Stimulated activated CD8-positive, alpha-beta memory T cell treated with anti-CD3 and anti-CD28 coated beads, Interleukin-4, amount 100 ng/mL, for 4 hours (primary cell): ENCODE results near the gene CRYZL1.
"Not testable (repeated sequence)": the region's sequence is repeated elsewhere in the genome, so short reads cannot be mapped to it uniquely, and the experiment has no call there.

Source experiments
- DNase-seq, 2 donors: peaks; one replicate each; pipeline ENCODE4 v3.0.0-alpha.2; 2020; ENCODE audit warnings: low read depth in 2 of 2, low spot score in 1 of 2

Gene CRYZL1

DNA sequence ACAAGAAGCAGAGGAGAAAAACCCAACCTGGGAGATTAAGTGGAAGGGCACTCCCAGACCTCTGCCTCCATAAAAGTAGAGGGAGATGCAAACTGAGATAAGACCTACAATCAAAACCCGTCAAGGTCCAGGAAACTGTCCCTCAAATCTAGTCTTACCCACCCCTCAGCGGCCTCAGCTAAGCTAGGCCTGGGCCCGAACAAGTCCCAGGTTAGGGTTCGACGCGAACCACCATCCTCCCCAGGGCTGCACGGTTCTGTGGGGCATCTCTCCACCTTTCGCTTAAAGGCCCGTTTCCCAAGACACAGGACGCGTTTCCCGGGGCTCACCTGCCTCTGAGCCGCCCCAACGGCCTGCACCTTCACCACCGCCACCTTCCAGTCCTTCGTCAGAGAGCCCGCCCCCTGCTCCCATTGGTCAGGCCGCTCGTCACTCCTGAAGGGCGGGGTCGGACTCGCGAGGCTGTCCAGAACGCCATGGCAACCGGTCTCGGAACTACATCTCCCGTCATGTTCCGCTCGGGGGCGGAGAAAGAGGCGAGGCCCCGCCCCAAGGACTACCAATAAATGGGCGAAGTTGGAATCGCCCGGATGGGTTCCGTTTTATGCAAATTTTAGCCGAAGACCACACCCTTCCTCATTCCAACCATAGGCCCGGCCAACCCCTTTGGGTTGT lies at the start of gene CRYZL1:
CRYZL1 (minus strand) TSS at position 390 of the 675 bp plus-strand sequence. CDS start 10,190 bp downstream, outside the sequence.
- DNase-seq, result peak; percentile 99 to 100

DNA sequence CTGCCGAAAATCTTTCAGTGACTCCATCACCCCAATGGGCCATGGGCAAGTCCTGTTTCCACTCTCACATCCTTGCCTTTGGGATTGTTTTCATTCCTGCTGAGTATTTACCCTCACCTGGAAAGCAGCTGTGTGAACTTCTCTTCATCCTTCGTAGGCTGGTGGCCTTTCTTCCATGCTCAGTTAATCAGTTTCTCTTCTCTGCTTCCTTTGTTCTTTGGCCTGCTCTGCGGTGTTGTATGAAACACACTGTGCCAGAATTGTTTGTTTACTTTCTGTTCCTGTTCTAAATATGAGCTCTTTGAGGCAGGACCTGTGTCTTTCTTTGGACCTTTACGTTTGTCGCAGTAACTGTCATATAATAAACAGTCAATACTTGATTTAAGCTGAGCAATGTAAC lies 49.3 kb upstream of the CRYZL1 start:
- no peak for DNase-seq

DNA sequence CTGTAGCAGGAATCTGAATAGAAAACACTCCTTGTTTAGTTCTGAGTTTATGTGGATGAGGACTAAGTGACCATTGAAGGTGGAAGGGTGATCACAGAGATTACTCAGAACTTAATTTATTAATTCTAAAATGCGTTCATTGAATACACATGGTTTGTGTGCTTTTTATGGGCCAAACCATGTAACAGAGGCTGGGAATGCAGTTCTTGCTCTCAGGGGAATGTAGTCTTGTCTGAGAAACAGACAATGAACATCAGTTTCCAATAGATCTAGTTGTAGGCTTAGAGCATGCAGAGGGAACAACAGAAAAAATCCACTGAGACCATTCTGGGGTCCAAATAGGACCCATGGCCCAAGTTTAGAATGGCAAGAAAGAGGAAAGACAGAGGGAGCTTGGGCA lies 46.8 kb upstream of the CRYZL1 start:
- no peak for DNase-seq

DNA sequence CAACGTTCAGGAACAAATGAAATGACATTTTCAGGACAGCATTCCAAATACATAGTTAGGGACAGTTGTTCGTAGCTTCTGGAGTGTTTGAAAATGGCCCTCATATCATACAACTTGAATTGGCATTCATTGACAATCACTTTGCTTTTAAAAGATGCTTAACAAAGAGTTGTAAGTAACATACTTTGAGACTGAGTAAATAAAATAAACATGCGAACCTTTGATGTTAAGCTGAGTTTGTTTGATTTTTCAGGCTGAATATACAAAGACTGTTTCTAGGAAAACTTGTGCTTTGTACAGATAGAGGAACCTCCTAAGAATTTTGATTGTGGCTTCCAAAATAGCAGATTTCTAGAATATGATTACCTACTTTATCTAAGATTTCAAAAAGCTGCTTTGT lies 46.1 kb upstream of the CRYZL1 start:
- no peak for DNase-seq

DNA sequence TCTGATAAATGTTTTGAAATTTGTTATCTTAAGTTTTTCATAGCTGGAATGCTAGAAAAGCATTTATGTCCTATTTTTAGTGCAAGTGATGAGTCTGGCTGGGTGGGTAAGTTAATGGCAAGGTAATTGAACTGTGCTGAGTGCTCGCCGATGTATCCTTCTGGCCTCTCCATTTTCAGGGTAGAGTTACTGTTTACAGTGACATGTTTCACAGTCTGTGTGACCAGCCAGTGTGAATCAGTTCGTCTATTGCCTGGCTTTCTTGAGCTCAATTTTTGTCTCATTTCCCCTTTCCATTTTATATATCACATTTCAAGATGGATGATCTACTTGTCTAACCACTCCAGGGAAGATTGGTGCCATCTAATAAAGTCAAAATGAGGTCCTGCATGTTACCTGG lies 44.8 kb upstream of the CRYZL1 start:
- no peak for DNase-seq

DNA sequence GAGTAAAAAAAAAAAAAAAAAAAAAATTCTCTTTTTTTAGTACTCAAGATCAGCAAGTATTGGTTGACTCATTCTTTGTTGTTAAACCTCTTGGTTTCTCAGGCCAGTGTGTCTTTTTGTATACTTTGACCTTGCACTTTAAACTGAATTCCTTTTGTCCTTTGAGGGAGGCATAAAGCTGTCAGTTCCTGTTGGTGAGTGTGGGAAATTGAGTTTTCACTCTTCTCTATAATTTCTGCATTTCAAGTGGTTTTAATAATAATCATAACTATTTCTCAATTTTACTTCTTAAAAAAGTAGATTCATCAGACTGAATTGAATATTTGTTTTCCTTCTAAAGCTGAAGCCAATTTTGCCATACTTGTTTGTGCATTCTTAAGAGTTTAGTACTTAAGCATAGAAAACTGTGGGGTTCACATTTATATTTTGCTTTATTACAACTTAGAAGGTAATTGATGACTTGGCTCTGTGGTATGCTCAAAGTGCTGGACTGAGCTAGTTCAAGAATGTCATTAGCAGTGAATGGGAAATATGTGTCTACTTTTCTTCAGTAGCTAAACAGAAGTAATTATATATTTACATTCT lies 44.2 kb upstream of the CRYZL1 start:
- DNase-seq, result no peak

DNA sequence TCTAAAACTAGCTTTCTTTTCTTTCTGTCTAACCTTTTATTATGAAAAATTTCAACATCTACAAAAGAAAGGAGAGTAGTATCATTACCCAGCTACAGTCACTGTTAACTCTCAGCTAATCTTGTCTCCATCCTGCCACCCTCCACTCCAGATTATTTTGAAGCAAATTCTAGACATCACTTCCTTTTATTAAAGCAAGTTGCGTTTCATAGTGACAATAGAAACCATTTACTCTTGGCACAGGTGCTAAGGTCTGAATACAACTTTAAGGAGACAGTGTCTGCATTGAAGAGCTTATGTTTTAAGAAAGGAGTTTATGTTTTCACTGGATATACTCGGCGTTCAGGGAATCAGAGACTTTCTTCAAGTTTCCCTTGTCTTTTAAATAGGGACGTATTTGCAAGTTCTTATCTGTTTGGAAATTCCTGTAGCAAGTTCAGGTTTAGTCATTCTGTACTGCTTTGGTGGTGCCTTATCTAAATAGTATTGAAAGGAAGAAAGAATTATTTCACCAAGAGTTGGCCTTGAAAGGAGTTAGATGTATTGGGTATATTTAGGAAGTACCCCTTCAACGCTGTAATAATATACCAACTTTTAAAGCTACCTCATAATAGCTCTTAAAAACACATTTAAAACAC lies 43.5 kb upstream of the CRYZL1 start:
- no peak for DNase-seq

DNA sequence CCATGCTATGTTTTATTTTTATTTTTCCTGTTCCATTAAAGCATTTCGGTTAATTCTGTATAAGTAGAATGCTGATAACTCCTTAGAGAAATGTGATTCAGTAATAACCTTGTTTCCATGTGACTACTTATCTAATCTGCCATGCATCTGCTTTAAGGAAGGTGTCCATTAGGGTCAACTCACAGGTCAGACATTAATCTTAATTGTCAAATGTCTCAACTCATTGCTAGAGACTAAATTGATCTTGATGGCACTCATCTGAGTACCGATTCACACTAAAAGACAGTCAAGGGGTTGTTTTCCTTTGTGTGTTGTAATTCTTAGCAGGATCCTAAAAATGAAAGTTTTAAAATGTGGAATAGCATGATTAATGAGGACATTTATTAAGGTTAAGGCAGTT lies 42.5 kb upstream of the CRYZL1 start:
- DNase-seq, result no peak

DNA sequence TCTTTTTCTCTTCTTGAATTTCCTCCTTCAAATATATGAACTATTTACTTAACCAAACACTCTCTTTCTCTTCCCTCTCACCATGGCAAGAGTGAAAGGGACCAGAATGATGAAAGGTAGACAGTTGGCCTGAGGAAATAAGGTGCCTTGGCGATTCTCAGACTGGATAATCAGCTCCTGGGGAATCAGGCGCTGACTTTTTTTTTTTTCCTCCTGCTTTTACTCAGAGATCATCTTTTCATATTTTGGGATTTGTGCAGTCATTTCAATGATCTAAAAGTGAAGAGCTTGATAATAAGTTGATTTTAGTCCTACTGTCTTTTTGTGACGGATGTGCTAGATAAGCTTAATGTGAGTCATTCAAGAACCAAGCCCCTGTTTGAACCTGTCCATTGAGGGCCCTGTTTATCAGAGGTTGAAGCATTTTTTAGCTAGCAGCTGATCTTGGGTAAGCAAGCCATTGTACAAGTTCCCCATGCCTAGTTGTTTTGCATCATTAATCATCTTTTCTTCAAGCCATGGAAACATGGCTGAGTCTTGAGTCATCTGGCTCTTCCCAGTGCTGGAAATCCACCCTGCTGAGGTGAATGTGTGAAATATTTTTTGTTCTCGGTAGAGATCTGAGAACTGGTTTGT lies 41.6 kb upstream of the CRYZL1 start:
- DNase-seq, result no peak

DNA sequence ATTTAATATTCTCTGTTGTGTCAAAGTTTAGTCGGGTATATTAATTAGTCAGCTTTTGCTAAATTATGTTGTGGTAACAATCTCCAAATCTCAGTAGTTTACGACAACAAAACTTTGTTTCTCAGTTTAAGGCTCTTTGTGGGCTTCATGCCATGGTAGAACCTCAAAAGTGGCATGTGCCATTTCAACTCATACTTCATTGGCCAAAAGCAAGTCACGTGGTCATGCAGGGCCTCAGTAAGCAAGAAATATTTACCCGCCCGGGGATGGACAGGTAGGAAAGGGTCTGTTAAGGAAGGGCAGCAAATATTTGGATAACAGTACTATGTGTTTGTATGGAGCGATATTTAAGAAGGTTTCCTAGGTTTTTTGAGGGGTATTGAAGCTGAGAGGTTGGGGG lies 39.3 kb upstream of the CRYZL1 start:
- no peak for DNase-seq

DNA sequence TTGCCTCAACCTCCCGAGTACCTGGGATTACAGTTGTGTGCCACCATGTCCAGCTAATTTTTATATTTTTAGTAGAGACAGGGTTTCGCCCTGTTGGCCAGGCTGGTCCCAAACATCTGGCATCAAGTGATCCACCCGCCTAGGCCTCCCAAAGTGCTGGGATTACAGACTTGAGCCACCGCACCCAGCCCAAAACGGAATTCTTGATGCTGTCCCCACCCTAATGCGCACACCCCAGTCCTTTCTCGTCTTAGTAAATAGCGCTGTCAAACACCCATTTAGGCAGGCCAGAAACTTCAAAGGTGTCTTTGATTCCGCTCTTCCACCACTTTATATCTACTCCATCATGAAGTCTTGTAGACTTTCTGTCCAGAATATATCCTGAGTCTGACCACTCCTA lies 35.9 kb upstream of the CRYZL1 start:
- DNase-seq, result no peak

DNA sequence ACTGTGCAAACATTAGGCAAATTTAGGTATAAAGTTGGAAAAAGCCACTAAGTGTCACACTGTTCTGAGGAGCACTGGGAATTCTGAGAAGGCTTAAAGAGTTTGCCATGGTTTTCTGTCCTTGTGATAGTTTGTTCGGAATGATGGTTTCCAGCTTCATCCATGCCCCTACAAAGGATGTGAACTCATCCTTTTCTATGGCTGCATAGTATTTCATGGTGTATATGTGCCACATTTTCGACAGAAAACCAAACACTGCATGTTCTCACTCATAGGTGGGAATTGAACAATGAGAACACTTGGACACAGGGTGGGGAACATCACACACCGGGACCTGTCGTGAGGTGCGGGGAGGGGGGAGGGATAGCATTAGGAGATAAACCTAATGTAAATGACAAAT lies 35.1 kb upstream of the CRYZL1 start:
- DNase-seq, result not testable (repeated sequence)

DNA sequence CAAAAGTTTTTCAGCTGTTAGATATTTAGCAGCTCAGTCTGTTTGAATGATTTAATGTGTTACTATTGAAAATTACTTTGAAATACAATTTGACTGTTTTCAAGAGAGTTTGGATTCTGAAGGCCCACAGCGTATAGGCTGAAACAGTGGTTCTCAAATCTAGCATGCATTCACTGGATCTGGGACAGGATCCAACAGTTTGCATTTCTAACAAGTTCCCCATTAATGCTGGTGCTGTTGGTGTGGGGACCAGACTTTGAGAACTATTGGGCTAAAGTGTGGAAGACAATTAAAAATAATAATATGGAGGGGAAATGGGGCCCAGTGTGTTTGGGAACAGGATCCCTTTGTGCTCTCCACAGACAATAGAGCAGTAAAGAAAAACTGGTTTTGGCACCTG lies 32.7 kb upstream of the CRYZL1 start:
- DNase-seq, result no peak

DNA sequence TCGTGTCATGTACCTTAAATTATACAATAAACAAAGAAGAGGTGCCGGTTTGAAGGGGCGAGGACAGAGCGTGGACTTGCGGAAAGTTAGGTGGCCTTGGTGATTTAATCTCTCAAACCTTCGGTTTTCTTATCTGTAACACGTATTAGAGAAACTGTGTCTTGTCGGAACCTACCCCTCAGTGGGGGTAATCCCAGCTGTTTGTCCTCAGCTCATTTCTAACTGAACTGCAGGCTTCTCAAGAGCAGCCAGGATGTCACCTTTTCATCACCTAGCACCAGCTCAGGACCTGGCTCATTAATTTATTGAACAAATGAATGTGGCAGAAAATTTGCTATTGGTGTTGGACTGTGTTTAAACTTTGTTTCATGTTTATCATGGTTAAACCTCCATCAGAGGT lies 31.9 kb upstream of the CRYZL1 start:
- DNase-seq, result no peak

DNA sequence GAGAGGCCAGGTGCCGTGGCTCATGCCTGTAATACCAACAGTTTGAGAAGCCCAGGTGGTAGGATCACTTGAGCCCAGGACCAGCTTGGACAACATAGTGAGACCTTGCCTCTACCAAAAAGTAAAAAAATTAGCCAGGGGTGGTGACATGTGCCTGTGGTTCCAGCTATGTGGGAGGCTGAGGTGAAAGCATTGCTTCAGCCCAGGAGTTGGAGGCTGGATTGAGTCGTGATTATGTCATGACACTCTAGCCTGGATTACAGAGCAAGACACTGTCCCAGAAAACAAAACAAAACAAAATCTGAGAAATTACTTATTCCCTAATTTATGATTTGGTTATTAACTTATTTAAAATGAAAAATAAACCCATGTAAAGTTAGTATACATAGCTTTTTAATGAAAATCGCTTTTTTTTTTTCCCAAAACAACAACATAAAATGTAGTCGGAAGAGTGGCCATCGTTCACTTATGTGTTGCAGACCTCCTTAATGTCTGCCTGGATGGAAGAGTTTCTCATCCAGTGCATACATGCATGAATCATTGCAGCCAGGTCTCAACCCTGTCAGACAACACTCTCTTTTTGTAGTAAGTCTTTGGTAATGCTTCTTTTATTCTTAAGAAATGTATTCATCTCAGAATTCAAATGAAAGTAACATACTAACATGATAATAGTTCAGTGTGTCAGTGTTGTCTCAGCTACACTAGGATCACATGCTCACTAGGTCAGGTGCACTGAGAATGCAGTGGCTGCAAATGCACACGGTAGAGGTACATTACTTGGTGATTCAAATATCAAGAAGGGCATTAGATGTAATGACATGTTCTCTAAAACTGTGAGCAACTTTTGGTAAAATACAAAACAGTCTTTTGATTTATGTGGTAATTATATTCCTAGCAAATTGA lies 28.8 kb upstream of the CRYZL1 start:
- DNase-seq, result no peak

DNA sequence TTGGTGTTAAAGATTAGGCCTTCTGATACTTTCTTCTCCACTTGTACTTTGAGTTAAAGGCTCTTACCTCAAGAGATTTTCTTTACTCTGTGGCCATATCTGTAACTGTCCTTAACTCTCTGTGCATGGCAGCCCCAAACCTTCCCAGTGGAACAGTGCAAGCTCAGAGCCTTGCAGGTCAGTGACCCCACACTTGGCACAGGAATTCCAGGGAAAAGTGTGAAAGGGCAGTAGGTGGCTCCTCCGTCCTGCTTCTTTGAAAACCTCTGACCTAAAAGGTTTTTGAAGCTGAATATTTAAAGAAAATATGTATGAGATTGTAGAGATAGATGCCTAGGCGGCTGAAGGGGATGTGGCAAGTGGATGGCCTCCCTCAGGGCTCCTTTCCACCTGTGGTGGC lies 27.1 kb upstream of the CRYZL1 start:
- no peak for DNase-seq

DNA sequence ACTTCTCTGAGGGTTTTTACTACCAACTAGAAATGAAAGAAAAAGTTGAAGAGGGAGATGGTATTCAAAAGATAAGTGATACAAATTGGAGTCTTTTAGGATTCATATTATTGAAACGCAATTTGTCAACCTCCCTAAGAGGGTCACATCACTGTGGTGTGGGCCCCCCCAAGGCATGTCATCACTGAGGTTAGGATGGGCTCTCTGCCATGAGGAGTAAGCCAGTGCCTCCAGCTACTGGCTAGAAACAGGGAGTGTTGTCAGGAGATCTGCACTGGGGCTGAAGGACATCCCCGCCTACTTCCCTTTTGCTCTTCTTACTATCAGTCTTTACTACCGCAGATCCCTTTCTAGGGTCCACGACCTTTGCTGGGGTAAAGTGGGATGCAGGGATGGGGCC lies 26.6 kb upstream of the CRYZL1 start:
- no peak for DNase-seq

DNA sequence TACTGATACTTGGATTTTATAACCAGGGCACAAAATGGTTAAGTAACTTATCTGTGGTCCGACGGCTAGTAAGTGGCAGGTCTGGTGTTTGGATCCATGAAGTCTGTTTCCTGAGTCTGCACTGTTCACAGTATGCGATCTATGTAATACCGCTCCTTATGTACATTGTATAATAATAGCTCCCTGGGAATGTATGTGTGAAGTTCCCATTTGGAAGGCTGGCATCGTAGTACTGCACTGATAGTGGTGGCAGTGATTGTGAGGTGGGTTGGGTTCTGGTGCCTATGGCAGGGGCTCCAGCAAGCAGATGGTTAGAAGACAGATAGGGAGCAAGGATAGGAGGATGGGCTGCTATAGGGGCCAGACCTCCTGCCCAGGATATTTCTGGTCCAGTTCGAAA lies 26.1 kb upstream of the CRYZL1 start:
- DNase-seq, result no peak

DNA sequence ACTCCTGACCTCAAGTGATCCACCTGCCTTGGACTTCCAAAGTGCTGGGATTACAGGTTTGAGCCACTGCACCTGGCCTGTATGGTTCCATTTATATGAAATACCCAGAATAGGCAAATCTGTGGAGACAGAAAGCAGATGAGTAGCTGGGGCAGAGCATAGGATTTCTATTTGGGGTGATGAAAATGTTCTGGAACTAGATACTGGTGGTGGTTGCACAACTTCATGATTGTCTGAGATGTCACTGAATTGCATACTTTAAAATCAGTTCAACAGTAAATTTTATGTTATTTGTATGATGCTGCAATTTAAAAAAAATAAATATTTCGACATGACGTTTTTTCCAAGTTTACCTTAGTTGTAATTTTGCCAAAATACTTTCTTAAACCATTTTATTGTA lies 24.6 kb upstream of the CRYZL1 start:
- no peak for DNase-seq

DNA sequence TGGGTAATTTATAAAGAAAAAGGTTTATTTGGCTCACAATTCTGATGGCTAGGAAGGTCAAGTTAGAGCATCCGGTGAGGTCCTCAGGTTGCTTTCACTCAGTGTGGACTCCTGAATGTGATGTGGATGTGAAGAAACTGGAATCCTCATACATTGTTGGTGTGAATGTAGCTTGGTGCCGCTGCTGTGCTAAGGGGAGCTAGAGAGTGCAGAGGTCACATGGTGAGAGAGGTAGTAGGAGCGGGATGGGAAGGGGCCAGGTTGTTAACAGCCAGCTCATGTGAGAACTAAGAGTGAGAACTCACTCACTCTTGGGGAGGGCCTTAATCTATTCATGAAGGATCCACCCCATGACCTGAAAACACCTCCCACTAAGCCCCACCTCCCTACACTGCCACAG lies 22.6 kb upstream of the CRYZL1 start:
- no peak for DNase-seq

DNA sequence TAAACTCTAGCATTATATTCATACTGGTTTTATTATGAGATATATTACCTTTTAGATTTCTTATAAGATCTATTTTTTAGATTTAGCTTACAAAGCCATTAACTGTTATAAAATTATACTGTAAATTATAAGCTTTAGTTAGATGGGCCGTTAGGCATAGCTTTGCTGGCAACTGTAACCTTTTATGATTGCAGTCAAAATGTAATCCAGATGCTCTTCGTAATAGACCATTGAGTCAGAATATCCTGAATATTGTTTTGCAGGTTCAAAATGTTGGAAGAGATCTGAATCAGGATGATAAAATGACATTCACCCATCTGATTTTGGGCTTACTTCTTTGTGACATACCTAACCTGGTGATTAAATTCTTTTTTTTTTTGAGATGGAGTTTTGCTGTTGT lies 21.7 kb upstream of the CRYZL1 start:
- no peak for DNase-seq
